SHP77 treated with DMSO at 0.1 percent for 48 hours (cell line): ENCODE results near the gene IL13.
"Not testable (repeated sequence)": the region's sequence is repeated elsewhere in the genome, so short reads cannot be mapped to it uniquely, and the experiment has no call there.

Experiments
- DNase-seq: peaks from one replicate; lab custom pipeline; 2025; lab: John Stamatoyannopoulos, UW

IL13 gene

GRCh38 chr5:132688536-132689339, 30.8 kb downstream of the IL13 start:
- no peak for DNase-seq

GRCh38 chr5:132689513-132689912, 31.5 kb downstream of the IL13 start:
- DNase-seq: no peak

- no peak for DNase-seq
Observed at GRCh38 chr5:132690156-132690555, 32.2 kb downstream of the IL13 start.

- not testable (repeated sequence) for DNase-seq
Observed at GRCh38 chr5:132691755-132692631, 34.0 kb downstream of the IL13 start.

GRCh38 chr5:132692632-132692967, 34.6 kb downstream of the IL13 start:
- no peak for DNase-seq

- DNase-seq: no peak
Observed at GRCh38 chr5:132695956-132696355, 38.0 kb downstream of the IL13 start.

- no peak for DNase-seq
Observed at GRCh38 chr5:132704875-132705274, 46.9 kb downstream of the IL13 start.

GRCh38 chr5:132708645-132709044, 50.7 kb downstream of the IL13 start:
- no peak for DNase-seq
